GM19324 (cell line): ENCODE results near the gene ADARB2.

Experiments used
- ATAC-seq: cut with Tn5 transposase; IDR thresholded peaks from one replicate; pipeline ENCODE4 v1.9.1; 2021; ENCODE audit warnings: mild to moderate bottlenecking, moderate library complexity; ENCODE audit not compliant: unreplicated experiment, low FRiP score

Gene ADARB2

DNA sequence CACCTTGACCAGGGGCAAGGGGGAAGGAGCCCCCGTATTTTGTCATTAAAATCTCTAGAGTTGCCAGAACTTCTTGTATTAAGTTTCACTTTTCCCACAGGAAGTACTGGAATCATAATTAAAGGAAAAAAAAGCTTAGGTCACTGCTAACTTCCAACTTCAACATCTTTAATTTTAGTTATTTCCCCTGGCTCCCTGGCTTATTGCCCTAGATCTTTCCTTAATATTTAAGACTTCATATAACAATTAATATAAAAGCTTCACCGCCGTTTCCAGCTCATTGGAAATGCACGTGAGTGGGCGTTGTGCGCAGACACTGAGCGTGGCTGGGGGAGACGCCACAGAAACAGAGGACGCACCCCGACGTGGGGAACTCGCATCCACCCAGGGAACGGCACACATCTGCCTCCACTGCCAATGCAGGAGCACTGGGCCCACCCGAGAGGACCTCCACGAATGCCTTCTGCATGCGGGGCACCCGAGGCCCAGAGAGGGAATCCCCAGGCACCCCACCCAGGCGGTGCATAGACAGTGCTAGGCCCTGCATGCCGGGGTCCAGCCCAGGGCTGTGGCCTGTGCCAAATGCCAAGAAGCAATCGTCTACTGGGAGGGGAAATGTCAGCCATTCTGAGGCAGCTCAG, 72.2 kb downstream of the ADARB2 start:
- ATAC-seq = no peak

DNA sequence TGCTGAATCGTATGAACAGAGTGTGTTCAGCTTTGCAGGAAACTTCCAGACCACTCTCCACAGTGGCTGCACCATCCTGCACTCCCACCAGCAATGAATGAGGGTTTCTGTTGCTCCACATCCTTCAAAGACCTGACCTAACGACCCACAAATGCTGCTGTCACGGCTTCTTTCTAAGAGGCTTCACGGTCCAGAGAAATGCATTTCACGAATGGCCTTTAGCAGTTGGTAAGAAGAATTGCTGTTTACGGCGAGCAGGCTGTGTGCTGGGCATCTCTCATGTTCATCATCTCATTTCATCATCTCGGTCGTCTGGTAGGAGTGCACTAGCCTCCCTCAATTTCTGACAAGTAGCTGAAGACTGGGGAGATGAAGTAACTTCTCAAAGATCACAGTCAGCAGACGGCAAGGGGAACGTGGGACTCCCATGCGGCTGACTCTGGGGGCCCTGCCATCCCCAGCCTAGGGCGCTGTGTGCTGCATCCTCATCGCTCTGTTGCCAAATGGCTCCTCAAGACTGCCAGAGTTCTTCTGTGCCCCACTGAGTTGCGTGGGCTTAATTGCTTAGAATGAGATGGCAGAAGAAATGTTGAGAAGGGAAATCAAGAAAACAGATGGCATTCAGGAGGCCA, 72.9 kb downstream of the ADARB2 start:
- ATAC-seq = no peak

DNA sequence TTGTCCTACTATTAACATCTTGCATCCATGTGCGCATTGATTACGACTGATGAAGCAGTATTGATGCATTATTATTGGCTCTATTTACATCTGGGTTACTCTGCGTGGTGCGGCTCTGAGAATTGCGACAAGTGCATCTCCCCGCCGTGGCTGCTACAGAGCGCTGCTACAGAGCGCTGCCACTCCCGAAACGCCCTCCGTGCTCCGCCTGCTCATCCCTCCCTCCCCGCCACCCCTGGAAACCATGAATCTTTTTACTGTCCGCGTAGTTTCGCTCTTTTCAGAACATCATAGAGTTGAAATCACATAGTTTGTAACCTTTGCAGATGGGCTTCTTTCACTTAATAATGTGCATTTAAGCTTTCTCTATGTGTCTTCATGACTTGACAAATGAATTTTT, 74.1 kb downstream of the ADARB2 start:
- ATAC-seq = no peak

DNA sequence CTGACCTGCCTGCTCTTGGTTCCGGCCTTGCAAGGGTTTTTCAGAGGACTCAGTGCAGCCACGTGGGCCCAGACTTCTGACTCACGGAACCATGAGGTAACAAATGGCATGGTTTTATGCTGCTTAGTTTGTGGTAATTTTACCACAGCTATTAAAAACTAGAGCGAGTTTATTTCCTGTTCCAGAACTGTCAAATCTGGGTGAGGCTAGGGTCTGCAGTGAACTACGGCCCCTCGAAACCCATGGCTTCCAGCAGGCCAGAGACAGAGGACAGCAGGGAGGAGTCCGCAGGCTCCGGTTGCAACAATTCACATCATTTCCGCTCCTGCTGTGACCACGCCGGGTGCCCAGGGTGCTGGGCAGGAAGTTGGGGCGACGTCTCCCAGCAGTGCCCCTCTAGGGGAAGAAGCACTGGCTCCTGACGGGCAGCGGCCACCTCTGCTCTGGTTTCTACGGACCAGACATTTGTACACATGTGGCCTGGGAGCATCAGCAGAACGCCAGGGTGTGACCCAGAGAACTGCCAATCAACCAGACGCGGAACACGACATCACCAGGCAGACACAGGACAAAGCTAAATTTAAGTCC, 74.8 kb downstream of the ADARB2 start:
- ATAC-seq = no peak

DNA sequence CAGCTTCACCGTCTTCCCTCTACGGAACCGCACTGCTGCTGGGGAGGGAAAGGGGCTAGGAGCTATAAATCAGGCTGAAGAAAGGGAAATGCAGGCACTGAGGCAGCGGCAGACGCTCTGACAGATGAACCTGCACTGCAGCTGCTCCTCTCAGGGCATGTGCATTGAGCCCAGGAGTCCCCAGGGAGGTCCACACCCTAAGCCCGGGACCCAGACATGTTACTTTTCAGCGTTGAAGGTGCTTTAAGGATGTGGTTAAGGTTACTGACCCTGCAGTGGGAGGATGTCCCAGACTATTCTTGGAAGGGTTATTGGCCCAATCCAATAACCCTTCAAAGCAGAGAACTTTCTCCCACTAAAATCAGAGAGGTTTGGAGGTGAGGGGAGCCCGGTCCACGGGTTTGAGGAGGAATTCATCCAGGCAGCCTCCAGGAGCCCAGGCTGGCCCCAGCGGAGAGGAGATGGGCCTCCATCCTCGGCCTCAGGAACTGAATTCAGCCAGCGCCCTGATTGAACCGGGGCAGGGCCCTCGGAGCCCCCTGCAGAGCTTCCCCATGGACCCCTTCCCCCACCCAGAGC, 75.4 kb downstream of the ADARB2 start:
- ATAC-seq = no peak

DNA sequence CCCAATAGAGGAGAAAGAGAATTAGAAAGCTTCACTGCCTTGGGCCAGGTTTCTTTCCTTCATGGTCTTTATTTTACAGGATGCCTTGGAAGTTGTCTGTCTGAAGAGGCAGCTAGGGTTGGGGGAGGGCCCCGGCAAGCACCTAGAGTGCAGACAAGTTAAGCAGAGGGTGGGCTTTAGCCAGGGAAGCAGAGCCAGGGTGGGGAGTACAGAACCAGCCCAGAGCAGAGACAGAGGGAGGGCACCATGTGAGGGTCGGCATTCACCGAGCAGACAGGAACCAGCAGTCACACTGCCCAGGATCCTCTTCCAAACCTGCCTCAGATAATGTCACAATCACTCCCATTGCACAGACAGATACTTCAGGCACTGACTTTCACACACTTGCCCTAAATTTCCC, 75.9 kb downstream of the ADARB2 start:
- ATAC-seq = no peak

DNA sequence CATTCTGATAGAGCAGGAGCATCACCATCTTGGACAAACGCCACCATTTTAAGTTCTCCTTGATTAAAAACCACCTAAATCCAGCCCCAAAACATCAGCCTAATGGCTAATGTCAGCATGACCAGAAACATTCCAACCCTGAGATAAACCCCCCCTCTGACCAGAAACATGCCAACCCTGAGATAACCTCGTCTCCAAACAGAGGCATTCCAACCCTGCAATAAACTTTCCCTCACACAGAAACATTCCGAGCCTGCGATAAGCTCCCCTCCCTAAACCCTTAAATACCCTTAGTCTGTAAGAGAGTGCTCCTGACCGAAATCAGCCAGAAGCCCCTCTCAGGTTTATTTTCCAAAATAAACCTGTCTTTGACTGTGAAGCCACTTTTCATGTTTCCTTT, 76.5 kb downstream of the ADARB2 start:
- no peak for ATAC-seq

DNA sequence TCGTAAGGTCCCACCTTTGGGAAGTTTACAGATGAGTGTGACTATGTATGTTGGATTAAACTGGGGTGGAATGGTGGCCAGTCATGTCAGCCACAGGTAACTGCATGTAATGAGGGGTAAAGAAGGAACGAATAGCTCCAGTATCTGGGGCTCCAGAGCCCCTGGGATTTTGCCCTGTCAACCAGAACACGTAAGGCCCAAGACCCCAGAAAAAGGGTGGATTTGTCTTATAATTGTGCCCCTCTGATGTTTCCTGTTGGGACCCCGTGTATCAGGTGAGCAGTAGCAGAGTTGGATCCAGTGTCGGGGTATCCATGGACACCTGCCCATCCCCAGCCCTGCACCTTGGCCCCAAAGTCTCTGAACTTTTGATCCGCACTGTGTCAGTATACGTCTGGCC, 76.9 kb downstream of the ADARB2 start:
- no peak for ATAC-seq

DNA sequence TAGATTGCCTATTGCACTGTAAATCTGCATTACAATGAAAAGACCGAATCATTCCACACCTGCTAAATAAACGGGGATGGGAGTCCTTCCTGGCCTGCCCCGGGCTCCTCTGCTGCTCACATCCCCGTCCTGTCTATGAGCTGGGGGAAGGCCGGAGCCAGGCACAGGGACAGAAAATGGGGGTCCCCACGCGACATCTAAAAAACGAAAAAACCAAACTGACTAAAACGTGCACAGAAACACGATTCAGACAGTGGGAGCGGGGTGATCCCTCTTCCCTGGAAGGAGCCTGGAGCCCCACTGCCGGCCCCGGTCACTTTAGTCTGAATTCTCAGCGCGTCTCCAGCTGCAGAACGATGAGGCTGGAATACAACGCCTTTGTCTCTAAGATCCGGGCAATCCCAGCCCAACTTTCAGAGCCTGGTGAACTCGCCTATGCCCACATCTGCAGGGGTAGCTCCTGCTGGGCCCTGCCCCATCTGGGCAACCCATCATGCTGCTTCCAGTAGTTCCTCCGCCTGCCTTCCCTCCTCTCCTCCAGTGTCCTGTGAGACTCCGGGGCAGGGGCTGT, 78.0 kb downstream of the ADARB2 start:
- no peak for ATAC-seq

DNA sequence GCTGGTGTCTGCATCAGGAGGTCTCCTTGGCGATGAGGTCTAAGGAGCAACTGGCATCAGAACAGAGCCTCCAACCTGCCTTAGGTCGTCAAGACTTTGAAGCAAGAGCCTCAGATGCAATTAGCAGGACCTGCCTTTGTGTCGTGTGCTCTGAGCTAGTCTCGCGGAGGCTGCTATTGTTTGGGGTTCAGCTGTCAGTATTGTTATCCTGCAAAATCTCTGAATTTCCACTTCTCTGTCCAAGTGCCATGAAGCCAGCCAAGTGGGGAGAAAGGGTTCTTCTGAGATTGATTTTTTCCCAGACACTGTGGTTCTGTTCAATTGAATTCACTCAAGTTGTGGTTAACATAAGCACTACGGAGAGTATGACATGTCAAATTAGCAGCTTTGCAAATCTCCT, 78.7 kb downstream of the ADARB2 start:
- ATAC-seq = no peak

DNA sequence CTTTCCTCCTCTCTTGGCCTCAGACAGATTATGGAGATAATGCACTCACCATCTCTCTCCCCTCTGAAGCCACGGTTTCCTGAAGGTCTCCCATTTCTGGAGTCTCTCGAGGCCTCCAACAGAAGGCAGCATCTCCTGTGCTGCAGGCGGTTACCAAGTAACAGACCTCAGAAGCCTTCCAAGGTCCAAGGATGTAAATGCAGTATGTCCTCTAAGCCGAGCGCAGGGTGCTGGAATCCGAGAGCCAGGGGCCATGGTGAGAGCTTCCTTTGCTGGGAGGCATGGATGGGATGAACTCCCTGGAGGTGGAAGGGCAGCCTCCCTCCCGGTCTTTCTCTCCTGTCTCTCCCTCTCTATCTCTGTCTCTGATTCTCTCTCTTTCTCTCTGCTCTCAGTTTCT, 79.8 kb downstream of the ADARB2 start:
- ATAC-seq = no peak

DNA sequence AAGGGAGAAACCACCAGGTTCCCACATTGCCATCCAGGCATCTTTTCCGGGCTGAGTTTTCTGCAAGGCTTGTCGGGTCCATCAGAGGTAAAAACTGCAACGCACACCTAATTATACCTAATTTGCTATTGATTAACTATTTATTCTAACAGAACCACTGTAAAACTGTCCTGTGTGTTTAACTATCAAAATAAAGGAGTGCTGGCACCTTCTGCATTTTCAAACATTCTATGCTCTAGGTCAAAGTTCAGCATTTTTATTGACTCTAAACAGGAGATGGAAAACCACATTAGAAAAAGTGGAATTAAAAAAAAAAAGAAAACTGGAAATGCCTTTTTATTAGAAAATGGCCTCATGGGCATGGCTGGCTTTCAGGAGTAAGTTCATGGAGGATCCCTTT, 82.0 kb downstream of the ADARB2 start:
- ATAC-seq = no peak

DNA sequence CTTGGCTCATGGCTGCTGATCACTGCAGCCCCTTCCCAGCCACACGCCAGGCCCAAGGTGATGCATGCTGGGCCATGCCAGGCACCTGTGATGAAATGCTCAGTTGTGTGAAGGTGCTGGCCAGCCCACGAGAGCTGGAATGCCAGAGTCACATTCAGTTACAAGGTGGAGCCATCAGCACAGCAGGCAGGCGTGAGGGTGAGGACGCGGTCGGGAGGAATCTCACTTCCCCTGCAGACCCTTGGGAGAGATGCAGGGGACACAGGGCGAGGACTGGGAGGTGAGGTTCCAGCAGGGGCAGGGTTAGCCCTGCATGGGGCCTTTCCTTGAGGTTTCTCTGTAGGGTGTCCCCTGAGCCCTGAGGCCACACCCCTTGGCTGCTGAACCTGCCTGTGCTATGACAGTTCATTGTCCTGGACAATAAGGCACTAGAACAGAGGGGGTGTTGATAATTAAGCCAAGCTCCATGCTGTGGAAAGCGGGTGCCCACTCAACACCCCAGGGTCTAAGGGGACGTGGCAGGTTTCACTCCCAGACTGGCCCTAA, 82.4 kb downstream of the ADARB2 start:
- ATAC-seq = no peak

DNA sequence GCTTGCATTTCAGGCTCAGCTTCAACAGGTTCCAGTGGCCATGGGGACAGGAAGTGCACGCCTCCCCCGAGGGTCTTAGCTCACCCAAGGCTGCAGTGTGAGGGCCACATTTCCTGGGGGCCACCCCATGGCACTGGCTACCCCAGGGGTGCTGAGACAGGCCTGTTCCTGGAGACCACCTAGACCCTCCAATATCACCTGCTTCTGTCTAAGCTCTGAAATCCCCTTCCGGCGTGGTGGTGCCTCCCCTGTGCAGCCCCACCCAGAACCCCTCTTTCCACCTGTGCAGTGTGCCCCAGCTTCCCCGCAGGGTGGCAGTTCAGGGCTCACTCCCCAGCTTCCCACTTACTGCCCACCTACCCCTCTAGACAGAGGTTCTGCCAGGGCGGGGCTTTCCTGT, 83.1 kb downstream of the ADARB2 start:
- ATAC-seq = no peak

DNA sequence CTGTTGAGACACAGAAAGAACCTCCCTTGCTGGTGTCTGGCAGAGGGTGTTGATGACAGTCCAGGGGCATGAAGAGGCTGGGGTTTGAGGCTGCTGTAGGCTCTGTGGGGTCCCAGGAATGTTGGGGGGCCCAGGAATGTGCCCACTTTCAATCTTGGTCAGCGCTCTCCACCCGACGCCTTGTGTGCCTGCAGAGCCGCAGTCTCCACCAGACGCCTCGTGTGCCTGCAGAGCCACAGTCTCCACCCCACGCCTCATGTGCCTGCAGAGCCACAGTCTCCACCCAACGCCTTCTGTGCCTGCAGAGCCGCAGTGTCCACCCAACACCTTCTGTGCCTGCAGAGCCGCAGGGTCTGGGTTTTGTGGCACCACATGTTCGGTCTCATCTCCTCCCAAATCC, 84.0 kb downstream of the ADARB2 start:
- ATAC-seq = no peak

DNA sequence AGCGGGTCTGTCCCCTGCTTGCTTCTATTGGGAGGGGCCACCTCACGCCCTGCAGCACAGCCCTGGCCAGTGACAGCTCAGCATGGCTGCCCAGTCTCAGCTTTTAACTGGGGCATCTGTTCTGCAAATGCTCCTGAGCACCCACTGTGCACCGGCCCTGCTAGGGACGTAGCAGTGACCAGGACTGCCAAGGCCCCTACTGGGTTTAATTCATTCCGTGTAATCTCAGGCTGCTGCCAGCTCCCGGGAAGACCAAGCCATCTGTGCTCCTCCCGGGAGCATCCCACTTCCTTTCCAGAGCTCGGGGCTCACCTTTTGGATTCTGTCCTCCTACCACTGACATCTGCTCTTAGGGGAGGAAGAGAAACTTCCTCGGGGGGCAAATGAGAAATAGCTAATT, 85.2 kb downstream of the ADARB2 start:
- no peak for ATAC-seq

DNA sequence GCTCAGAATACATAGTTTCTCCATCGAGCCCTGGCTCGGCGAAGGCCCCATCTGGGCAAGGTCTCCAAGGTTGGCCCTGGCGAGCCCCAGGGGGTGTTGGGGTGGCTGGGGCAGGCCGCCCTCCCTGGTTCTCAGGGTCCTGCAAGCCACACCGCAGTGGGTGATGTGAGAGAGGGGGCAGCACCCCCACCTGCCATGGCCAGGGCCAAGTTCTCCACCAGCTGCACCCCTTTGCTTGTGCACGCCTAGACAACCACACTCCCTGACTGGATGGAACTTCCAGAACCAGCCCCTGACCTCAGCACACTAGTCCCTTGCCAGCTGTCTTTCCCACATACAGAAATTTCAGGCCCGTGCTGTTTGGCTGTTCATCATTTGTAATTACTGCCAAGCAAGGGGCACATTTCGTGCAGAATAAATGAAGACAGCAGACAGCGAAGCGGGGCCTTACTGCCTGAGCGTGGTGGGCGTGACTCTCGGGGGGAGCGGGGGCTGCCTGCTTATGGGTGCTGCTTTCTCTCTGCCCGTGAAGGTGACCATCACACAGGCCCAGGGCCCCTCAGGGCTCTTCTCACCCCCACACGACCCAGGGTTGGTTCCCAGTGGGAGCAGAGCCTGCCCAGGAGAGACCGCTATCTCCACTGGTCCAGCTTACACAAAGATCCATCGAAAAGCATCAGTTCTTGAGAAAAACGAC, 85.9 kb downstream of the ADARB2 start:
- no peak for ATAC-seq

DNA sequence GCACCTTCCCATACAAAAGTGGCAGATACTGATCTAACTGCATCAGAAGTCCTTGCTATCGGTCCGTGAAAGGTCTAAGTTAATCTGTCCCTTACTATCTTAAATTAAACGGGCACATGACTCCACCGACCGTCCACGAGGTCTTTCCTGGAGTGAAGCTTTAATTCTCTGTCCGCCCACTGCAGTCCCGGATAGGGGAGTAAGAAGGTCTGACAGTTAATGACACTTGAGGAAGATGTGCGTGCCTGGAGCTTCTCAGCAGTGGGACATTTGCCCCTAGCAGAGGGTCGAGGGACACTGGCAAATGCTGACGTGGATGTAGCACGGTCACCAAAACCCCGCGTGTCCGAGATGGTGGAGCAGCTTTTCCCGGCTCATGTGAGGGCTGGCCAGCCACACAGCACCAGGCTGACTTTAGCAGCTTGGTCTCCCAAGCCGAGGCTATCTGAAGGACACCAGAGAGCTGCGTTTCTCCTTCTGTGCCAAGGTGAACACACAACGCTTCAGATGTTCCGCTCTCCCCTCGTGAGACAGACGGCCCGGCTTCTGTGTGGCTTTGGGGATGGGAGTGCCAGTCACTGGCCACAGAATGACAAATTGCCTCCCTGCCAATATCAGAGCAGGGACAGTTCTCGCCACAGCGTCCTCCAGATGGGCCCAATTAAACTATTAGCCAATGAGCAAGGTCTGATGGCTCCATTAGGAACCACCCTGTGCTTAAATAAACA, 86.6 kb downstream of the ADARB2 start:
- no peak for ATAC-seq

DNA sequence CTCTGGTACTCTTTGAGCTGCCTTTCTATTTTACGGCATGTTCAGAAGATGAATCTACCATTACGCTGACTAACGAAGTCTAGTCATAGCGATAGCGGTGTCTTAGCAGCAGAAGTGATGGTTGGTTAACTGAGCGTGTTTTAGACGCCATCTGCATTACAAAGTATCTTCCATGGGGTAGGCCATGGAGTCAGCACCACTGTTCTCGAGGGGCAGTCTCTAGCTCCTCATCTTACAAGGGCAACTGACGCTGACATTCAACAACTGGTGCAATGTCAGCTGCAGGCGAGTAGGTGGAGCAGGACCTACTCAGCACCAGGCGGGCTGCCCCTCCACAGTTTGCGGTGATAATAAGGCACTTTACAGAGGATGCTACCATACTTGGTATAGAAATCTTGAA, 88.7 kb downstream of the ADARB2 start:
- no peak for ATAC-seq

DNA sequence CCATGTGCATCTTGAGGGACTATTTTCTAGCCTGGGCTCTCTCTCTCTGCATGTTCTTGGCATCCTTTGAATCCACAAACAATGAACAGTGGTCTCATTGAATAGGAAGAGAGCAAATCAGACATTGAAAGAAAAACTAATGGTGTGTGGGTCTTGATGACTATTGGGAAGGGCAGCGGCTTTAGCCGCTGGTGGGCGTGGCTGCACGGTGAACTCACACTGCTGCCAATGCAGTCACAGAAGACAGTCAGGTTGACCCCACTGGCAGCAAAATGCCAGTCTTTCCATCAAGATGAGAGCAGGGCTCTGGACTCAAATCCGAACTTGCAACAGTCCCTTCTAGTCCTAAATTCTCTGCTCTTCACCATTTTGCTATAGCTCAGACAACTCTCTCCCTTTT, 91.0 kb downstream of the ADARB2 start:
- ATAC-seq = no peak
